Neural cell (in vitro differentiated cells): ENCODE results near the gene TMEM176B. TPM values are rescaled to one million over a fixed set of nuclear protein-coding genes. Genes with fewer than 3 reads are reported as not detected.

ENCODE experiments used
- H2AFZ ChIP-seq: fragments of 200-600, 300-800 bp; sonication (generic), shearing (Covaris generic); 2 replicates; pipeline ENCODE4 v1.6.0; 2014; ENCODE audit warnings: low read depth, mild to moderate bottlenecking, antibody characterized with exemption, low read length, moderate library complexity
- H3F3A ChIP-seq: fragments of 200-600 bp; shearing (Covaris generic); 2 replicates; pipeline ENCODE4 v1.6.1; 2016; ENCODE audit warnings: mild to moderate bottlenecking, moderate library complexity, mixed read lengths, antibody characterized with exemption, low read length; ENCODE audit not compliant: insufficient read depth, poor library complexity, severe bottlenecking
- H3K27ac ChIP-seq: fragments of 200-600, 300-800 bp; sonication (generic), shearing (Covaris generic); 2 replicates; pipeline ENCODE4 v1.5.1; 2014; ENCODE audit warnings: mild to moderate bottlenecking, low read length, moderate library complexity
- H3K27me3 ChIP-seq: fragments of 300-800, 200-600 bp; sonication (generic), shearing (Covaris generic); 2 replicates; pipeline ENCODE4 v1.6.0; 2014; ENCODE audit warnings: mild to moderate bottlenecking, low read depth, low read length, moderate library complexity; ENCODE audit not compliant: insufficient read depth
- H3K36me3 ChIP-seq: fragments of 300-800, 200-600 bp; sonication (generic), shearing (Covaris generic); 2 replicates; pipeline ENCODE4 v1.5.1; 2014; ENCODE audit warnings: mild to moderate bottlenecking, antibody characterized with exemption, low read length, moderate library complexity; ENCODE audit not compliant: insufficient read depth
- H3K4me2 ChIP-seq: fragments of 300-800, 200-600 bp; sonication (generic), shearing (Covaris generic); 2 replicates; pipeline ENCODE4 v1.6.0; 2014; ENCODE audit warnings: mild to moderate bottlenecking, low read length
- H3K4me3 ChIP-seq: fragments of 300-800, 200-600 bp; sonication (generic), shearing (Covaris generic); 2 replicates; pipeline ENCODE4 v1.5.1; 2014; ENCODE audit warnings: mild to moderate bottlenecking, low read length, moderate library complexity
- H3K79me2 ChIP-seq: fragments of 200-600 bp; shearing (Covaris generic); replicated peaks from 2 replicates; pipeline ENCODE4 v1.6.0; 2014; ENCODE audit warnings: mild to moderate bottlenecking, low read length, moderate library complexity; ENCODE audit not compliant: insufficient read depth
- H3K9ac ChIP-seq: fragments of 300-800, 200-600 bp; sonication (generic), shearing (Covaris generic); 2 replicates; pipeline ENCODE4 v1.6.1; 2016; ENCODE audit warnings: mild to moderate bottlenecking, low read length, mixed read lengths
- H3K9me2 ChIP-seq: fragments of 200-600 bp; shearing (Covaris generic); 2 replicates; pipeline ENCODE4 v1.6.1; 2016; ENCODE audit warnings: mild to moderate bottlenecking, low read length, mixed read lengths; ENCODE audit not compliant: insufficient read depth
- H3K9me3 ChIP-seq: fragments of 200-600, 300-800 bp; sonication (generic), shearing (Covaris generic); 2 replicates; pipeline ENCODE4 v1.6.1; 2016; ENCODE audit warnings: mild to moderate bottlenecking, mixed run types, low read length, moderate library complexity, mixed read lengths
- H4K20me1 ChIP-seq: fragments of 200-600 bp; shearing (Covaris generic); 2 replicates; pipeline ENCODE4 v1.6.1; 2016; ENCODE audit warnings: mild to moderate bottlenecking, mixed run types; ENCODE audit not compliant: insufficient read depth
- CTCF ChIP-seq: fragments of 450-650 bp; IDR thresholded peaks from 2 replicates; pipeline ENCODE4 v1.5.1; 2014; ENCODE audit warnings: antibody characterized with exemption, mild to moderate bottlenecking, moderate library complexity; ENCODE audit not compliant: poor library complexity, severe bottlenecking
- EP300 ChIP-seq: fragments of 450-650 bp; conservative IDR thresholded peaks from 2 replicates; pipeline ENCODE4 v1.6.1; 2014; ENCODE audit warnings: antibody characterized with exemption, mild to moderate bottlenecking, moderate library complexity; ENCODE audit not compliant: poor library complexity, severe bottlenecking
- EZH2 ChIP-seq: fragments of 200-600, 300-800 bp; shearing (Covaris generic), sonication (generic); IDR thresholded peaks from 2 replicates; pipeline ENCODE4 v1.6.1; 2014; ENCODE audit warnings: antibody characterized with exemption, low read length, borderline replicate concordance, mild to moderate bottlenecking; ENCODE audit not compliant: insufficient read depth, poor library complexity, severe bottlenecking
- MXI1 ChIP-seq: fragments of 450-650 bp; conservative IDR thresholded peaks from 2 replicates; pipeline ENCODE4 v1.6.1; 2014; ENCODE audit warnings: antibody characterized with exemption, mild to moderate bottlenecking; ENCODE audit not compliant: poor library complexity, severe bottlenecking
- POLR2AphosphoS5 ChIP-seq: IDR thresholded peaks from 2 replicates; pipeline ENCODE4 v1.6.1; 2012
- RAD21 ChIP-seq: fragments of 450-650 bp; conservative IDR thresholded peaks from 2 replicates; pipeline ENCODE4 v1.6.1; 2014; ENCODE audit warnings: antibody characterized with exemption, mild to moderate bottlenecking, moderate library complexity
- SMC3 ChIP-seq: fragments of 450-650 bp; conservative IDR thresholded peaks from 2 replicates; pipeline ENCODE4 v1.6.1; 2014; ENCODE audit warnings: antibody characterized with exemption, mild to moderate bottlenecking, moderate library complexity; ENCODE audit not compliant: poor library complexity
- TAF1 ChIP-seq: IDR thresholded peaks from 2 replicates; pipeline ENCODE4 v1.6.1; 2012; ENCODE audit warnings: low read depth
- polyA plus RNA-seq: library from polyadenylated mRNA; depleted of rRNA; stranded (reverse); fragments of >200 nt; gene quantifications from 2 replicates; pipeline ENCODE4 v1.2.3, GENCODE V29; 2014
- TF ChIP-seq, protein P1 (sequence below): IDR thresholded peaks from 2 replicates; pipeline ENCODE4 v1.6.1; 2012; ENCODE audit warnings: borderline replicate concordance

The TMEM176B gene
- polyA plus RNA-seq, 1 donor from 2014 or later = 1.9 TPM

- H3K4me3 ChIP-seq = no peak overlapping the region
- no peak overlapping the region for H3K9ac ChIP-seq
- H3K27ac ChIP-seq = no peak overlapping the region
- H4K20me1 ChIP-seq = no peaks in the 10 kb centered on the region
- H3K9me2 ChIP-seq = no peaks in the 10 kb centered on the region
- no peak overlapping the region for H3K4me2 ChIP-seq
- H3K79me2 ChIP-seq = no peaks in the 10 kb centered on the region
- H3K27me3 ChIP-seq = no peaks in the 10 kb centered on the region
- no peak for TF ChIP-seq SMC3
- no peak for TF ChIP-seq POLR2AphosphoS5
- TF ChIP-seq RAD21 = no peak
- no peak for TF ChIP-seq MXI1
- no peak for TF ChIP-seq TAF1
- TF ChIP-seq CTCF = no peak
- TF ChIP-seq, protein P1, sequence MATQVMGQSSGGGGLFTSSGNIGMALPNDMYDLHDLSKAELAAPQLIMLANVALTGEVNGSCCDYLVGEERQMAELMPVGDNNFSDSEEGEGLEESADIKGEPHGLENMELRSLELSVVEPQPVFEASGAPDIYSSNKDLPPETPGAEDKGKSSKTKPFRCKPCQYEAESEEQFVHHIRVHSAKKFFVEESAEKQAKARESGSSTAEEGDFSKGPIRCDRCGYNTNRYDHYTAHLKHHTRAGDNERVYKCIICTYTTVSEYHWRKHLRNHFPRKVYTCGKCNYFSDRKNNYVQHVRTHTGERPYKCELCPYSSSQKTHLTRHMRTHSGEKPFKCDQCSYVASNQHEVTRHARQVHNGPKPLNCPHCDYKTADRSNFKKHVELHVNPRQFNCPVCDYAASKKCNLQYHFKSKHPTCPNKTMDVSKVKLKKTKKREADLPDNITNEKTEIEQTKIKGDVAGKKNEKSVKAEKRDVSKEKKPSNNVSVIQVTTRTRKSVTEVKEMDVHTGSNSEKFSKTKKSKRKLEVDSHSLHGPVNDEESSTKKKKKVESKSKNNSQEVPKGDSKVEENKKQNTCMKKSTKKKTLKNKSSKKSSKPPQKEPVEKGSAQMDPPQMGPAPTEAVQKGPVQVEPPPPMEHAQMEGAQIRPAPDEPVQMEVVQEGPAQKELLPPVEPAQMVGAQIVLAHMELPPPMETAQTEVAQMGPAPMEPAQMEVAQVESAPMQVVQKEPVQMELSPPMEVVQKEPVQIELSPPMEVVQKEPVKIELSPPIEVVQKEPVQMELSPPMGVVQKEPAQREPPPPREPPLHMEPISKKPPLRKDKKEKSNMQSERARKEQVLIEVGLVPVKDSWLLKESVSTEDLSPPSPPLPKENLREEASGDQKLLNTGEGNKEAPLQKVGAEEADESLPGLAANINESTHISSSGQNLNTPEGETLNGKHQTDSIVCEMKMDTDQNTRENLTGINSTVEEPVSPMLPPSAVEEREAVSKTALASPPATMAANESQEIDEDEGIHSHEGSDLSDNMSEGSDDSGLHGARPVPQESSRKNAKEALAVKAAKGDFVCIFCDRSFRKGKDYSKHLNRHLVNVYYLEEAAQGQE = no peak
- TF ChIP-seq EP300 = no peak
- TF ChIP-seq EZH2 = no peak
- no peaks in the 10 kb centered on the region for H3K36me3 ChIP-seq
- no peaks in the 10 kb centered on the region for H3K9me3 ChIP-seq
- H2AFZ ChIP-seq = no peak overlapping the region
- no peaks in the 10 kb centered on the region for H3F3A ChIP-seq
Measured at GRCh38 chr7:150744041-150744656, 56.0 kb downstream of the TMEM176B start.

GRCh38 chr7:150742286-150742968 lies 57.7 kb downstream of the TMEM176B start:
- no peak overlapping the region for H3K27ac ChIP-seq
- TF ChIP-seq, protein P1 = no peak
- TF ChIP-seq MXI1 (no peak), EP300 (no peak), CTCF (no peak), SMC3 (no peak), TAF1 (no peak), EZH2 (no peak), POLR2AphosphoS5 (no peak), RAD21 (no peak)
- no peak overlapping the region for H3K4me2 ChIP-seq
- H2AFZ ChIP-seq = no peak overlapping the region
- H3K27me3 ChIP-seq = no peaks in the 10 kb centered on the region
- no peaks in the 10 kb centered on the region for H3K36me3 ChIP-seq
- no peaks in the 10 kb centered on the region for H3K9me2 ChIP-seq
- H4K20me1 ChIP-seq = no peaks in the 10 kb centered on the region
- H3K79me2 ChIP-seq = no peaks in the 10 kb centered on the region
- no peak overlapping the region for H3K9ac ChIP-seq
- no peaks in the 10 kb centered on the region for H3F3A ChIP-seq
- H3K9me3 ChIP-seq = no peaks in the 10 kb centered on the region
- H3K4me3 ChIP-seq = no peak overlapping the region
